ENCODE measurements around the gene CEP170B.
"Not testable (repeated sequence)": the region's sequence is repeated elsewhere in the genome, so short reads cannot be mapped to it uniquely, and the experiment has no call there.

The CEP170B gene

DNA sequence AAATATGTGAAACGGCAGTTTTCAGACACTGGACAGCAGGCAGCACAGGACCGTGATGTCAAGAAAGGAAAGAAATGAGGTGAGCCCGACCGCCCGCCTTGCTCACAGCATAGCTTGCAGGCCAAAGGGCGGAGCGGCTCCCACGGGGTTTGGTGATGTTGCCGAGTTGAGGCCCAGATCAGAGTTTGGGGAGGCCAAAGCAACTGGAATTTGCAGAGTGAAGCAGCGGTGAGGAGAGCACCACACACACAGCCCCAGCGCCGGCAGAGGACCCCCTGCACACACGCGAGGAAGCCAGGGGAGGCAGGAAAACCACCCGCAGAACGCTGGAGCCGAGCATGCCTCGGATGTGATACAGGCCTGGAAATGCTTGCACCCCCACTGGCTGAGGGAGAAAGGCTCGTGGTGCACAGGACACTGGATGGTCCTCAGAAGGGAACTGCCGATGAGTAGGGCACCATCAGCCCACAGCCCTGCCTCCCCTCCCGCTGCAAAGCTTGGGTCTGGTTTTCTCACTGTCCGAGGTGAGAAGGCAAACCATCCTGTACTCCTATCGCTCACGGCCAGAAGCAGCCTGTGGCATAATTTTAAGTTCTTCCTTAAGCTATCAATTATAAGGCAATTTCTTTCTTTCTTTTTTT lies 33.9 kb downstream of the CEP170B start:
- peak; percentile 31 for DNase-seq (ENCODE audit: low read depth)
- TF ChIP-seq, protein P1, sequence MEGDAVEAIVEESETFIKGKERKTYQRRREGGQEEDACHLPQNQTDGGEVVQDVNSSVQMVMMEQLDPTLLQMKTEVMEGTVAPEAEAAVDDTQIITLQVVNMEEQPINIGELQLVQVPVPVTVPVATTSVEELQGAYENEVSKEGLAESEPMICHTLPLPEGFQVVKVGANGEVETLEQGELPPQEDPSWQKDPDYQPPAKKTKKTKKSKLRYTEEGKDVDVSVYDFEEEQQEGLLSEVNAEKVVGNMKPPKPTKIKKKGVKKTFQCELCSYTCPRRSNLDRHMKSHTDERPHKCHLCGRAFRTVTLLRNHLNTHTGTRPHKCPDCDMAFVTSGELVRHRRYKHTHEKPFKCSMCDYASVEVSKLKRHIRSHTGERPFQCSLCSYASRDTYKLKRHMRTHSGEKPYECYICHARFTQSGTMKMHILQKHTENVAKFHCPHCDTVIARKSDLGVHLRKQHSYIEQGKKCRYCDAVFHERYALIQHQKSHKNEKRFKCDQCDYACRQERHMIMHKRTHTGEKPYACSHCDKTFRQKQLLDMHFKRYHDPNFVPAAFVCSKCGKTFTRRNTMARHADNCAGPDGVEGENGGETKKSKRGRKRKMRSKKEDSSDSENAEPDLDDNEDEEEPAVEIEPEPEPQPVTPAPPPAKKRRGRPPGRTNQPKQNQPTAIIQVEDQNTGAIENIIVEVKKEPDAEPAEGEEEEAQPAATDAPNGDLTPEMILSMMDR (conservative IDR thresholded peaks at IDR 0.05; ENCODE audit: control insufficient read depth, insufficient read depth, low read depth, low read length) = no peak

GRCh38 chr14:104899781-104900180 lies 34.7 kb downstream of the CEP170B start:
- no peak for DNase-seq (ENCODE audit: low read depth)
- H3K4me3 ChIP-seq (ENCODE audit: control insufficient read depth, low read depth, low read length) = no peak overlapping the region
- TF ChIP-seq, protein P1 (conservative IDR thresholded peaks at IDR 0.05; ENCODE audit: control insufficient read depth, insufficient read depth, low read depth, low read length) = no peak

More for the DNA sequence above, 33.9 kb downstream of the CEP170B start:
- H3K4me3 ChIP-seq (ENCODE audit: control insufficient read depth, low read depth, low read length) = no peak overlapping the region

GRCh38 chr14:104900639-104901512 lies 35.8 kb downstream of the CEP170B start:
- no peak overlapping the region for H3K4me3 ChIP-seq (ENCODE audit: control insufficient read depth, low read depth, low read length)

DNA sequence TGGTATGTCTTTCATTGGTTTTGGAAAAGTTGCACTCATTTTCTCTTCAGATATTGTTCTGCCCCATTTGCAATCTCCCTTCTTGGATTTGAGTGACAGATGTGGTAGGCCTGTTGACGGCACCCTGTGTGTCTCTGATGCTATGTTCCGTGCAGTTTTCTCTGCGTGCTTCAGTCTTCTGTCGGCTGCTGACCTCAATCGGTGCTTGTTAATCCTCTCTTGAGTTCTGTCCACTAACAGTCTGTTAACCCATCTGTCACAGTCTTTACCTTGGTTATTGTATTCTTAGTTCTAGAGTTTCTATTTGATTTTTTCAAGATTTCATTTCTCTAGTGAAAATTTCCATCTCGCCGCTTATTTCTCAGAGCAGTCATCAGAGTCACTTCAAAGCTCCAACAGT lies 38.9 kb downstream of the CEP170B start:
- DNase-seq (ENCODE audit: low read depth) = no peak
- TF ChIP-seq, protein P1 (conservative IDR thresholded peaks at IDR 0.05; ENCODE audit: control insufficient read depth, insufficient read depth, low read depth, low read length) = no peak
- H3K4me3 ChIP-seq (ENCODE audit: control insufficient read depth, low read depth, low read length) = no peak overlapping the region

More at GRCh38 chr14:104900639-104901512, 35.8 kb downstream of the CEP170B start:
- no peak for DNase-seq (ENCODE audit: low read depth)
- TF ChIP-seq, protein P1 (conservative IDR thresholded peaks at IDR 0.05; ENCODE audit: control insufficient read depth, insufficient read depth, low read depth, low read length) = no peak

DNA sequence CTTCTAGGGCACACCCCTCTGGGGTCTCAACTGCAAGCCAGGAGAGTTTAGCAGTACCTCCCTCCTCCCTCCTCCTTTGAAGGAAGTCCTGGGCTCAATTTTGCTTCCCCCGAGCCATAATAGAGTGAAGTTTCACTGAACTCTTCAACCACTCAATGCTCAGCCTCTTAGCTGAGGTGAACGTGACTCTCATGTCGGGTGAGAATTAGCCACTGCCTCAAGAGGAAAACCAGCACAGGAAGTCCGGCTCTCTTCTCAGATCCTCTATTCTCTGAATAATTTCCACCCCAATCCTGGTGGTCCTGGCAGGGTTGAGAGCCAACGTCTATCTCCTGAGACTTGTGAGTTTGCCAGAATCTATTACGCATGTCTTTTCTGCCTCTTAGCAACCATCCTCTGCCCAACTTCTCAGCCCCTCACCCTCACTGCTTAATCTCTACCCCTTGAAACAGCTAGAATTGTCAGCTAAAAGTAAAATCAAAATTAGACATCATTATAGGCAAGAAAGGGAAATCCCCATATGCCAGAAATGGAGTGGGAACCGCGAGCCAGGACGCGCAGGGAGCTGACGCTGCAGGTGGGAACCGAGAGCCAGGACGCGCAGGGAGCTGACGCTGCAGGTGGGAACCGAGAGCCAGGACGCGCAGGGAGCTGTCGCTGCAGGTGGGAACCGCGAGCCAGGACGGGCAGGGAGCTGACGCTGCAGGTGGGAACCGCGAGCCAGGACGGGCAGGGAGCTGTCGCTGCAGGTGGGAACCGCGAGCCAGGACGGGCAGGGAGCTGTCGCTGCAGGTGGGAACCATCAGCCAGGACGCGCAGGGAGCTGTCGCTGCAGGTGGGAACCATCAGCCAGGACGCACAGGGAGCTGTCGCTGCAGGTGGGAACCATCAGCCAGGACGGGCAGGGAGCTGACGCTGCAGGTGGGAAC lies 39.8 kb downstream of the CEP170B start:
- DNase-seq (ENCODE audit: low read depth) = not testable (repeated sequence)

GRCh38 chr14:104905579-104905933 lies 40.5 kb downstream of the CEP170B start:
- not testable (repeated sequence) for DNase-seq (ENCODE audit: low read depth); H3K4me3 ChIP-seq (ENCODE audit: control insufficient read depth, low read depth, low read length)

More for the DNA sequence above, 39.8 kb downstream of the CEP170B start:
- H3K4me3 ChIP-seq (ENCODE audit: control insufficient read depth, low read depth, low read length) = not testable (repeated sequence)

GRCh38 chr14:104908303-104908702 lies 43.2 kb downstream of the CEP170B start:
- TF ChIP-seq, protein P1 (conservative IDR thresholded peaks at IDR 0.05; ENCODE audit: control insufficient read depth, insufficient read depth, low read depth, low read length) = no peak
- no peak overlapping the region for H3K4me3 ChIP-seq (ENCODE audit: control insufficient read depth, low read depth, low read length)
- DNase-seq (ENCODE audit: low read depth) = no peak

Measured in fibroblast of mammary gland (primary cell).